SU-DHL-6 (cell line): ENCODE data around the gene S100A7A.

Experiments used
- H2AFZ ChIP-seq: fragments of 200-600 bp; sonication (generic); 2 replicates; pipeline ENCODE4 v1.6.1; 2014; ENCODE audit warnings: low read depth, mild to moderate bottlenecking, moderate library complexity, mixed read lengths, antibody characterized with exemption, low read length; ENCODE audit not compliant: severe bottlenecking
- H3F3A ChIP-seq: fragments of 200-600 bp; shearing (Covaris generic); 2 replicates; pipeline ENCODE4 v1.6.0; 2016; ENCODE audit warnings: antibody characterized with exemption, mild to moderate bottlenecking; ENCODE audit not compliant: insufficient read depth
- H3K27ac ChIP-seq: fragments of 200-600 bp; sonication (generic); 2 replicates; pipeline ENCODE4 v1.5.1; 2016; ENCODE audit warnings: low read depth, mild to moderate bottlenecking, low read length, moderate library complexity, mixed read lengths
- H3K27me3 ChIP-seq: fragments of 200-600 bp; sonication (generic), shearing (Covaris generic); 2 replicates; pipeline ENCODE4 v1.6.0; 2014; ENCODE audit warnings: mild to moderate bottlenecking, low read length
- H3K36me3 ChIP-seq: fragments of 200-600 bp; sonication (generic); 2 replicates; pipeline ENCODE4 v1.6.1; 2014; ENCODE audit warnings: mild to moderate bottlenecking, low read length, mixed read lengths
- H3K4me2 ChIP-seq: fragments of 300-600, 200-600 bp; shearing (Covaris generic), sonication (generic); 2 replicates; pipeline ENCODE4 v1.6.0; 2014; ENCODE audit warnings: low read length, low read depth, mild to moderate bottlenecking; ENCODE audit not compliant: poor library complexity, severe bottlenecking
- H3K4me3 ChIP-seq: fragments of 200-600 bp; sonication (generic); 2 replicates; pipeline ENCODE4 v1.5.1; 2014; ENCODE audit warnings: antibody characterized with exemption, low read length, mild to moderate bottlenecking, mixed read lengths; ENCODE audit not compliant: insufficient read depth, poor library complexity, severe bottlenecking
- H3K79me2 ChIP-seq: fragments of 200-600 bp; sonication (generic); 2 replicates; pipeline ENCODE4 v1.6.1; 2014; ENCODE audit warnings: mild to moderate bottlenecking, low read length, moderate library complexity; ENCODE audit not compliant: insufficient read depth
- H3K9ac ChIP-seq: fragments of 200-600 bp; sonication (generic); 2 replicates; pipeline ENCODE4 v1.7.0; 2014; ENCODE audit warnings: mild to moderate bottlenecking, low read length
- H3K9me2 ChIP-seq: fragments of 200-600 bp; sonication (generic); replicated peaks from 2 replicates; pipeline ENCODE4 v1.6.1; 2014; ENCODE audit warnings: low read length; ENCODE audit not compliant: insufficient read depth
- H3K9me3 ChIP-seq: fragments of 200-600 bp; sonication (generic); 2 replicates; pipeline ENCODE4 v1.6.1; 2014; ENCODE audit warnings: low read length, mixed read lengths; ENCODE audit not compliant: insufficient read depth
- H4K20me1 ChIP-seq: fragments of 200-600 bp; sonication (generic); 2 replicates; pipeline ENCODE4 v1.6.1; 2014; ENCODE audit warnings: low read depth, mild to moderate bottlenecking, antibody characterized with exemption, low read length, moderate library complexity, mixed read lengths
- CTCF ChIP-seq: fragments of 200-600 bp; sonication (generic); IDR thresholded peaks from one replicate; pipeline ENCODE4 v1.5.1; 2017; ENCODE audit warnings: antibody characterized with exemption, mild to moderate bottlenecking, low read length, moderate library complexity; ENCODE audit not compliant: insufficient read depth, poor library complexity, severe bottlenecking
- EZH2phosphoT487 ChIP-seq: fragments of 200-600 bp; sonication (generic), shearing (Covaris generic); conservative IDR thresholded peaks from 2 replicates; pipeline ENCODE4 v1.6.1; 2018; ENCODE audit warnings: mild to moderate bottlenecking, antibody characterized with exemption, low read length, moderate library complexity, mixed read lengths

Gene S100A7A

DNA sequence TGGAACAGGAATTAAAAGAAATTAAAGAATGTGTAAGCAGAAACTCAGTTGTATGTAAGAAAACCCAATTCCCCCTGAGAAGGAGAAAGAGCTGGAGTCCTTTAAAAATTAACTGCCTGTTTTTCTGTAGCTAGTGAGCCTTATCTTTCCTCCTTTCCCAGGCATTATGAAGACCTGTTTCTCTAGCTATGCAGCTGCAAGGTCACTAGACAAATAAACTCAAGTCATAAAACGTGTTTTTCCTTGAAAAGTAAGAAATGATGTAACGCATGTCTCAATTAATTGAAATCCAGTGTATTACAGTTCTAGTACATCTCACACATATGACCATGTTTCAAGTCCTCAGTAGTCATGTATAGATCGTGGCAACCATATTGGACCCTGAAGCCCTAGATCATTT lies 46.2 kb upstream of the S100A7A start:
- H3K27me3 ChIP-seq: no peaks in the 10 kb centered on the region
- H3K9me3 ChIP-seq: no peaks in the 10 kb centered on the region
- no peaks in the 10 kb centered on the region for H3K9me2 ChIP-seq
- no peak overlapping the region for H3K4me2 ChIP-seq
- H3K9ac ChIP-seq: no peak overlapping the region
- no peak overlapping the region for H2AFZ ChIP-seq
- no peaks in the 10 kb centered on the region for H3K79me2 ChIP-seq
- TF ChIP-seq CTCF (no peak), EZH2phosphoT487 (no peak)
- H3F3A ChIP-seq: no peaks in the 10 kb centered on the region
- H3K36me3 ChIP-seq: no peaks in the 10 kb centered on the region
- H3K4me3 ChIP-seq: no peak overlapping the region
- H3K27ac ChIP-seq: no peak overlapping the region
- no peaks in the 10 kb centered on the region for H4K20me1 ChIP-seq

DNA sequence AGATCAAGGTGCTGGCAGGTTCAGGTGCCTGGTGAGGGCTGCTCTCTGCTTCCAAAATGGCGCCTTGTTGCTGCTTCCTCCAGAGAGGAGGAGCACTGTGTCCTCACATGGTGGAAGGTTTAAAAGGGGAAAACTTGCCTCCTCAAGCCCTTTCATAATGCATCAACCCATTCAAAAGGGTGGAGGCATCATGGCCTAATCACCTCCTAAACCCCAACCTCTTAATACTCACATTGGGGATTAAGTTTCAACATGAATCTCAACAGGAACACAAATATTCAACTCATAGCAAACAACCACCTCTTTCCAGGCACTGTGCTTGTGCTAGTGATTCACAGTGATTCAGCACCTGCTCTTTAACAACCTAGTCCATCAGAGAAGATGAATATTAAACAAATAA lies 45.1 kb upstream of the S100A7A start:
- no peaks in the 10 kb centered on the region for H3K27me3 ChIP-seq
- H3F3A ChIP-seq: no peaks in the 10 kb centered on the region
- no peak overlapping the region for H3K27ac ChIP-seq
- H3K36me3 ChIP-seq: no peaks in the 10 kb centered on the region
- no peaks in the 10 kb centered on the region for H4K20me1 ChIP-seq
- no peak overlapping the region for H3K9ac ChIP-seq
- H3K9me3 ChIP-seq: no peaks in the 10 kb centered on the region
- H2AFZ ChIP-seq: no peak overlapping the region
- H3K4me2 ChIP-seq: no peak overlapping the region
- H3K4me3 ChIP-seq: no peak overlapping the region
- H3K9me2 ChIP-seq: no peaks in the 10 kb centered on the region
- no peak for TF ChIP-seq EZH2phosphoT487
- TF ChIP-seq CTCF: no peak
- H3K79me2 ChIP-seq: no peaks in the 10 kb centered on the region

GRCh38 chr1:153372571-153372970 lies 43.7 kb upstream of the S100A7A start:
- Histone ChIP-seq H3K4me3 (no peak overlapping the region), H3K27me3 (no peaks in the 10 kb centered on the region), H3K79me2 (no peaks in the 10 kb centered on the region), H3K27ac (no peak overlapping the region), H3K9me2 (no peaks in the 10 kb centered on the region), H3K36me3 (no peaks in the 10 kb centered on the region), H4K20me1 (no peaks in the 10 kb centered on the region), H3F3A (no peaks in the 10 kb centered on the region), H3K9ac (no peak overlapping the region), H3K9me3 (no peaks in the 10 kb centered on the region), H2AFZ (no peak overlapping the region), H3K4me2 (no peak overlapping the region)
- TF ChIP-seq CTCF: no peak
- no peak for TF ChIP-seq EZH2phosphoT487

DNA sequence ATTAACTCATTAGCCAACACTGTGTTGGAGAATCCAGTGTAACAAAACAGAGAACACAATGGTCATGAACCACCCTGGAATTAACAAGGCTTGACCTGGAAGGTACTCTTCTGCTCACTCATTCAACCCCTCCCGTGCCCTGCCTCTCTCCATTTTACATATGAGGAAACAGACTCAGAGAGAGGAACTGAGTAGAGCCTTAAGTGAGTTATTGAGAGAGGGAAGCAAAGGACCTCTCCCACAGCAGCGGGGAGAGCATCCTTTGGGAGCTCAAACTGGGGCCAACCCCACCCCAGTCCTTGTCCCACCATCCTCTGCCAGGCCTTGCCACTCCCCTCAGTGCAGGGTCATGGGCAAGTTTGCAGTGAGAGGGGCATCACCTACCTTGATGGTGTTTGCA lies 42.2 kb upstream of the S100A7A start:
- Histone ChIP-seq H3K4me2 (no peak overlapping the region), H3K4me3 (no peak overlapping the region), H4K20me1 (no peaks in the 10 kb centered on the region), H3K36me3 (no peaks in the 10 kb centered on the region), H3K27me3 (no peaks in the 10 kb centered on the region), H3K9me2 (no peaks in the 10 kb centered on the region), H2AFZ (no peak overlapping the region), H3K9me3 (no peaks in the 10 kb centered on the region), H3K9ac (no peak overlapping the region), H3K79me2 (no peaks in the 10 kb centered on the region), H3K27ac (no peak overlapping the region), H3F3A (no peaks in the 10 kb centered on the region)
- TF ChIP-seq EZH2phosphoT487 (no peak), CTCF (no peak)
